ENCODE data around the gene HEMGN.

- no peak for TF ChIP-seq EZH2 (IDR thresholded peaks at IDR 0.05; ENCODE audit: borderline replicate concordance, insufficient read depth, low read depth, low read length, poor library complexity, severe bottlenecking)
- TF ChIP-seq, protein P1, sequence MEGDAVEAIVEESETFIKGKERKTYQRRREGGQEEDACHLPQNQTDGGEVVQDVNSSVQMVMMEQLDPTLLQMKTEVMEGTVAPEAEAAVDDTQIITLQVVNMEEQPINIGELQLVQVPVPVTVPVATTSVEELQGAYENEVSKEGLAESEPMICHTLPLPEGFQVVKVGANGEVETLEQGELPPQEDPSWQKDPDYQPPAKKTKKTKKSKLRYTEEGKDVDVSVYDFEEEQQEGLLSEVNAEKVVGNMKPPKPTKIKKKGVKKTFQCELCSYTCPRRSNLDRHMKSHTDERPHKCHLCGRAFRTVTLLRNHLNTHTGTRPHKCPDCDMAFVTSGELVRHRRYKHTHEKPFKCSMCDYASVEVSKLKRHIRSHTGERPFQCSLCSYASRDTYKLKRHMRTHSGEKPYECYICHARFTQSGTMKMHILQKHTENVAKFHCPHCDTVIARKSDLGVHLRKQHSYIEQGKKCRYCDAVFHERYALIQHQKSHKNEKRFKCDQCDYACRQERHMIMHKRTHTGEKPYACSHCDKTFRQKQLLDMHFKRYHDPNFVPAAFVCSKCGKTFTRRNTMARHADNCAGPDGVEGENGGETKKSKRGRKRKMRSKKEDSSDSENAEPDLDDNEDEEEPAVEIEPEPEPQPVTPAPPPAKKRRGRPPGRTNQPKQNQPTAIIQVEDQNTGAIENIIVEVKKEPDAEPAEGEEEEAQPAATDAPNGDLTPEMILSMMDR (IDR thresholded peaks at IDR 0.05), result no peak
These were observed 30.9 kb downstream of the HEMGN start for GRCh38 chr9:97907046-97907445.
